NCI-H1092 treated with DMSO at 0.1 percent for 48 hours (cell line): ENCODE measurements around the gene RPS6KA5.
A peak's percentile ranks its signal among the peaks of the same experiment; 100 is the strongest.
"Not testable (repeated sequence)": the region's sequence is repeated elsewhere in the genome, so short reads cannot be mapped to it uniquely, and the experiment has no call there.

Experiments used
- DNase-seq: peaks from one replicate; lab custom pipeline; 2025; lab: John Stamatoyannopoulos, UW

Gene RPS6KA5

DNA sequence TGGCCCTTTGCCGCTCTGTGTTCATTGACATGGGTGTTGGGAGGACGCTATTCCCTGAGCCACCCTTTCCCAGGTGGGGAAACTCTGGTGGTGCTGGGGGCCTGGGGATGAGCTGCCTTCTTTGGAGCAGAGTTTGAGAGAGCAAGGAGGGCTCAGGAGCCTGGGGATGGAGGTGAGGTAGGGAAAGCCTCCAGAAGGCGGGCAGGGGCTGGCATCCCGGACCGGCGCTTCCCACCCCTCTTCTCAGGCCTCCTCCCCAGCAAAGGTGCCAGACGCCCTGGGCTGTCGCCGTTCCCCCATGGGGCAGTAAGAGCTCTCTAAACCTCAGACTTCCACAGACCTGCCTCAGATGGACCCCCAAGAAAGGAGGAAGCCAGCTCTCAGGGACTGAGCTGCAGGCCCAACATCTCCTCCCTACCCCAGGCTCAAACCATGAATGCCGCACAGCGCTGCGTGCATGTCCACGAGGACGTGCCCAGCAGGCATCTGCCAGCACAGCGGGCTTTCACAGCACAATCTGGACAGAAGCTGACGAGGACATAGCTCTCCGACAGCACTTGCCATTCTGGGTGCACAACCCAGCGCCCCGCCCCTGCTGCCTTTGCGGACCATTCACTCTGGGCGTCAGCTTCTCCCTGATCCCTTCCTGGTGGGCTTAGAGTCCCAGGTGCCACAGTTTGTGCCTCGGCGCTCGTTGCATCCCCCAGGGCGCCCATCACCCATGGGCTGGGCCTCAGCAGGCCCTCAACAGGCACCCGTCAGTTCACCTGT, 229.3 kb downstream of the RPS6KA5 start:
- DNase-seq = no peak

GRCh38 chr14:90829677-90830076, 230.8 kb downstream of the RPS6KA5 start:
- no peak for DNase-seq

DNA sequence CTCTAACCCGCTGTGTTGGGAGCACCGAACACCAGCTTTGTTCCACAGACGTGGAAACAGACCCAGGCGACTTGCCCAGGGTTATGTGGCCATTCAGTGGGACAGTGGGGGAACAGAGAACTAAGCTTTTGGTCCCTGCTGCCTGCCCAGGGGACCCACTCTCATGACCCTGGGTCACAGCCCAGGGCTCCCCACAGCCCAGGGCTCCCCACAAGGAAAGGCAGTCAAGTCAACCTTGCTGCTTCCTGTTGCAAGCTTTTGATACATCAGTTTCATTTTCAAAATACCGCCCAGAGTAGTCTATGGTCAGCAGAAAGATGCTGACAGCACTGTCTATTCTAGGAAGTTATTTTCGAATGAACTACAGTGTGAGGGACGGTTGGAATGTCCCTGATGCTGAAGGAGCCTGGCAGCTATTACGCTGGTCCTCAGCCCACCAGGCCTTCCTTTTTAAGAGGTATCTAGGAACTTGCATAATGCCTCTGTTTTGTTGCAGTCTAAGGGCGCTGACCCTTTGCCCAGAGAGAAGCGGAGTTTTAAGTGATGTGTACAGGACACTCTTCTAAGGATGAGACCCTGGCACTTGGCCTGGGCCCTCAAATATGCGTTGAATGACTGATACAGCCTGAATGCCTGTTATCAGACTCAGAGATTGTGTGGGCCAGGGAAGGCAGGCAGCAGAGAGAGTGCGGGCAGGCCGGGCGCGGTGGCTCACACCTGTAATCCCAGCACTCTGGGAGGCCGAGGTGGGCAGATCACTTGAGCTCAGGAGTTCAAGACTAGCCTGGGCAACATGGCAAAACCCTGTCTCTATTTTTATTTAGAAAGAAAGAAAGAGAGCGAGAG, 231.6 kb downstream of the RPS6KA5 start:
- DNase-seq = no peak

GRCh38 chr14:90827919-90828610, 232.4 kb downstream of the RPS6KA5 start:
- DNase-seq = peak; percentile 93

GRCh38 chr14:90823542-90823941, 236.9 kb downstream of the RPS6KA5 start:
- DNase-seq = not testable (repeated sequence)

- no peak for DNase-seq
Measured at GRCh38 chr14:90820958-90821357, 239.5 kb downstream of the RPS6KA5 start.

DNA sequence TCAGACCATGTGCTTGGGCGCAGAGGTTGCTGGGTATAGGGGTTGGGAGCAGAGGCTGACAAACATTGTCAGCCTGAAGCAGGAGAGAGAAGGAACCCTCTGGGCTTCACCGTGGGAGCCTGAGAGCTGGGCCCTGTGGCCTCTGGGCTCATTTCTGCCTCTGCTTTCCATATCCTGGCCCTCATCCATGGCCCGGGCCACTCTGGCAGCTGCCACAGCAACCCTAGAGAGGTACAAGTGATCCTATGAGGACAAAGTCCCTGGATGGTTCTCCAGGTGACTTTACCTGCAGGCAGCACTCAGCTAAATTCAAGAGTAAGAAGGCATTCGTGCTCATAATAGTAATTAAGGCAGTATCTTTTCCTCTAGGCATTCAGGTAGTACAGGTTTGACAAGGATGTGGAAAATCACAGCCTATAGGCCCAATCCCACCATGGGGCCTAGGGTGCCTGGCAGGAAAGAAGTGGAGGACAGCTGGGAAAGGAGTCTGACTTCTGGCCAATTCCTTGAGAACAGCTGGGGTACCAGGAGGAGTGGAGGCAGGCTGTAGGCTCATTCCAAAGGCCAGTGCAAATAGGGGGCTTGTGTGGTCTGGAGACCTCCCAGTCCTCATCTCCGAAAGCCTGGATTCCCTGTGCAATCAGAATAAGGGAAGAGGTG, 240.6 kb downstream of the RPS6KA5 start:
- no peak for DNase-seq

DNA sequence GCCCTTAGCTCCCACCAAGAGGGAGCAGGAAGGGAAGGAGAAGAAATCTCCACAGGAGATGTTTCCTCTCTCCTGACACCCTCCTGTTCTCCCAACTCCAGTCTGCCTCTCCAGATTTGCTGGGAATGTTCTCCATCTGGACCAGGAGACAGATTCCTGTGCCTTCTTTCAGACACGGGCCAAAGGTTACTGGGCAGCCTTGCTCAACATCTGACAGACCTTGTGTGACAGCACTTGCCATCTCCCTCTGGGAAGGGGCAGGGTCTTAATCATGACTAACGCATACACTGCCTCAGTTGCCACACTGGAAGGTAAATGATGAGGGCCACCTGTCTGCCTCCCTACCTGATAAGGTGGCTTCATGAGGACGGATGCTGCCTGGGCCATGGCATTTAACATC, 241.7 kb downstream of the RPS6KA5 start:
- no peak for DNase-seq

DNA sequence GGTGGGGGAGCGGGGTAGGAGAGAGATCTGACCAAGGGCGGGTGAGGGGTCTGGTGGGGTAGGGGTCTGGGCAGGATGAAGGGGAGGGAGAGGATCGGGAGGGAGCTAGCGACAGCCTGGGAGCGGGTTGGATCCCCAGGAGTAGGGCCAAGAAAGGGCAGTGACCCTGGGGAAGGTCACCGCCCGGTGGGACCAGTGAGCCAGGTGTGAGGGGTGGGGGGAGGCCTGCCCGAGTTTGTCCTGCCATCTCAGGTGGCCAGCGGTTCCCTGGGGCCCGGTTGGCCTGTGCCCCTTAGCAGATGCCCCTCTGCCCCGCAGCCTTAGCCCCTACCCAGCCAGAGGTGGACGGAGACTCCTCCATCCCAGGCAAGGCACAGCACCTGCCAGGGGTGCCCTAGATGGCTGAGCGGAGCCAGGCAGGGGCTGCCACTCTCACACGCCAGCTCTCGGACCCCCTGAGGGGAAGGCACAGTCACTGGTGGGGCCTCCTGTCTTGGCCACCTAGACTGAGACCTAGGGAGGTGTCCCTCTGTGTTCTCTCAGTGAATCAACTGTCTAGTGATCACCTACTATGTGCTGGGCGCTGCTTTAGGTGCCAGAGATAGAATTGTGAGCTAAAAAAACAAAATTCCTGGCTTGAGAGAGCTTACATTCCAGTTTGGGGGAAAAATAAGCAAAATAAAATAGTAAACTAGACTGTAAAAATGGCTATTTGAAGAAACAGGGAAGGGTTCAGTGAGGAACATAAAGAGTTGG, 243.6 kb downstream of the RPS6KA5 start:
- no peak for DNase-seq

- peak; percentile 30 for DNase-seq
Measured at GRCh38 chr14:90815822-90816662, 244.4 kb downstream of the RPS6KA5 start, which contains the start of gene TTC7B. TSS of gene TTC7B (minus strand) at chr14:90816430. CDS start at chr14:90816295, 135 bp downstream.

DNA sequence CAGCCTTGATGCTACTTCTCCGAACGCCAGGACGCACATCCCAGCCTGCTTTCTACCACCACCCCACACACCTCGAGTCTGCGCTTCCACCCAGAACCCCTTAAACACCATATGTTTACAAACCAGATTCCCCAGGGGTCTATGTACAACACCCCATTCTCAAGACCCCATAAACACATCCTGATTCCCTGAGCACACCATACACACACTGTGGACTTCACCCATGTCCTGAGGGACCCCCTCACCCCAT, 244.9 kb downstream of the RPS6KA5 start:
- DNase-seq = no peak

DNA sequence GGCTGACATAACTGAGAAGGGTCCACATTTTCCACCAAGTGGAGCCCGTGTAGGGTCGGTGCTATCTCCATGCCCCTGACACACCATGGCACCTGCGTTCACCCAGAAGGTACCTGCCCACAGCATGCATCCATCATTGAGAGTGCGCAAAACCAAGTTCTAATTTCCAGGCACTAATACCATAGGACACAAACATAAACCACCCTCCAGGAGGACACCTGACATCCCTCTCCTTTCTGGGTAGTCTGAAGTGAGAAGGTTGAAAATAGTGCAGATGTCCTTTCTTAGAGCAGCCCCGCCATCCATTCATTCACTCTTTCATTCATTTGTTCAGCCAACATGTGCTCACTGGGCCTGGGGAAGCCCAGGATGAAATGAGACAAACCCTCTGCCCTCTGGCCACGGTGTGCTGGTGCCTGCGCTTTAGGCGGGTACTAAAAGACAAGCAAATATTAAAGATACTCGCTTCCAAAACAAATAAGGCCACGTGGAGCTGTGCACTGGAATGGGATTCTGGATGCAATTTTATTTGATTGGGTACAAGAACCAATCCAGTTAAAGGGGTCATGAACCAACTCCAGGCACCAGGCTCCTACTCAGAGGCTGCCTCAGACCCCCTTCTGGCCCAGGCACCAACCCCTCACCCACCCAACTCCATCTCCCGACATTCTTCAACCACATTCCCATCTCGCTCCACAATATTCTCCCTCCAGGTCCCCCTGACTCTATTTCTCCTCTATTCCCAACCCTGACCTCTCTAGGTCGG, 245.5 kb downstream of the RPS6KA5 start:
- peak; percentile 32 for DNase-seq

- DNase-seq = no peak
Measured at GRCh38 chr14:90813442-90813841, 247.0 kb downstream of the RPS6KA5 start.

GRCh38 chr14:90812109-90812508, 248.3 kb downstream of the RPS6KA5 start:
- no peak for DNase-seq

DNA sequence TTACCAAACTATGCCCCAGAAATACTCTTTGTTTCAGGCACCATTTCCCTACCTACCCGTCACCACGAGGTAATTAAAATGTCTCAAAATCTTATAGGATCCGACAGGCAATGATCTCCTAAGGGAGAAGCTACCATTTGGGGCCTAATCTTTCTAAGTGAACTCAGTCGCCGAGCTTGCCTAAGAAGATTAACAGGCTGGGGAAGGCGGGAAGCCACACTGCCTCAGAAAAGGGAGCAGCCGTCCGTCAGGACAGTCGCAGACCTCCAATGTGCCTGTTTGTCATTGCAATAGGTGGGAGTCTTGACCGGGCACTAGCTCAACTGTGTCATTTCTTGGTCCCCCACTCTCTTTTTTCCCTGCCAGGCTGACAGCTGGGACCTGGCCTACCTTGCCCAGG, 248.8 kb downstream of the RPS6KA5 start:
- no peak for DNase-seq

- no peak for DNase-seq
Measured at GRCh38 chr14:90810806-90811205, 249.6 kb downstream of the RPS6KA5 start.

DNA sequence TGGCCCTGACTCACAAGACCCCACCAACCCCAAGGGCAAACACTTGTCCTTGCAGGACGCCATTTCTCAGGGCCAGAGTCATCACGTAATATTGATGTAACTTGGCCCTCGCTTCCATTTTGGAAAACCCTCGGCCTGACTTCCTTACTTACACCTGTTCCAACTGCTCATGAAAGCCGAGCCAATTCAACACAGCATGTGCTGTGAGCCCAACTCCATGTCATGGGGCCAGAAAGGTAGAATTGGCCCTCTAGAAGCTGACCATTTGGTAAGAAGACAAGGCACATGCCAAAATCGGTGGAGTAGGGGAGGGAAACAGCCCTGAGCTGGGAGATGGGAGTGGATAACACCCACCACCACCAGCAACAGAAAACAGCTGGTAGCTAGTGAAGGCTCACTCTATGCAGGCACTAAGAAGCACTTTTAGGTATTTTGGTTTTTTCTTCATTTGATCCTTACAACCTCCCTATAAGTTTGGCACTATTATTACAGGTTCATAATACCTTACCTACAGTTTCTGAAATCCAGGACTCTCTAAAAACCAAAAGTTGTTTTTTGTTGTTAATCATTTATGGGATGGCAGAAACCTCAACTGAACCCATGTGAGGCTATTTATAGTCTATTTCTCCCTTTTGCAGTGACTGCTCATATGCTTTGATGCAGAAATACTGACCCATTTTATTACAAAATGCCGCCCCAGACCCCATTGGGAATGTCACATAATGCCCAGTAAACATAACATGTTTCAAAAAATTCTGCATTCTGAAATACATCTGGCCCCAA, 250.7 kb downstream of the RPS6KA5 start:
- DNase-seq = no peak

GRCh38 chr14:90808759-90809529, 251.5 kb downstream of the RPS6KA5 start:
- no peak for DNase-seq
